GM12878 (cell line): ENCODE data around the gene PADI1. TPM values are rescaled to one million over a fixed set of nuclear protein-coding genes. Genes with fewer than 3 reads are reported as not detected.

ENCODE experiments used
- ATAC-seq: fragments of 200-7000 bp; cut with Tn5 transposase; 3 replicates; pipeline ENCODE4 v1.9.1; 2020; ENCODE audit warnings: mild to moderate bottlenecking, moderate library complexity
- BruUV-seq: library from RNA; stranded (reverse); fragments of 400-500 nt; replicated peaks from 2 replicates; lab custom pipeline; 2021; lab: Mats Ljungman, UMichigan
- CTCF ChIA-PET: fragments of 300-600 bp; sonication (Branson Sonifier 250); formaldehyde crosslinking; extraction: SDS; loops from one replicate; lab custom pipeline; 2021; ENCODE audit warnings: inconsistent platforms; lab: Yijun Ruan, JAX
- POLR2A ChIA-PET: fragments of 350-600 bp; formaldehyde crosslinking; extraction: SDS; loops from one replicate; lab custom pipeline; 2021; ENCODE audit warnings: inconsistent platforms; lab: Charles Lee
- RAD21 ChIA-PET: fragments of 300-600 bp; sonication (Branson Sonifier 250); formaldehyde crosslinking; loops from one replicate; lab custom pipeline; 2023; ENCODE audit warnings: antibody characterized with exemption; ENCODE audit not compliant: unreplicated experiment; lab: Charles Lee
- SMC1A ChIA-PET: fragments of 300-600 bp; sonication (Branson Sonifier 250); formaldehyde crosslinking; loops from one replicate; lab custom pipeline; 2023; ENCODE audit not compliant: unreplicated experiment, uncharacterized antibody; lab: Charles Lee
- DNase-seq: peaks from one replicate; pipeline ENCODE4 v3.0.0-alpha.2; 2011; ENCODE audit warnings: low read depth, low spot score
- FAIRE-seq: peaks from 3 replicates; lab custom pipeline; 2011; peaks lifted over from hg19 to GRCh38; lab: Jason Lieb, UNC
- H2AFZ ChIP-seq: 2 replicates; pipeline ENCODE4 v1.6.0; 2011; ENCODE audit warnings: low read depth, low read length, control low read depth; ENCODE audit not compliant: control insufficient read depth
- H3K27ac ChIP-seq: 2 replicates; pipeline ENCODE4 v1.5.1; 2011; ENCODE audit warnings: control low read depth; ENCODE audit not compliant: control insufficient read depth, insufficient read depth
- H3K27me3 ChIP-seq, 2 experiments: replicated peaks in 1 of 2; 2 replicates each; pipeline versions ENCODE4 v1.6.0 to v1.6.1; 2011; ENCODE audit warnings: low read length in 1 of 2; ENCODE audit not compliant: control insufficient read depth in 2 of 2, insufficient read depth in 2 of 2
- H3K36me3 ChIP-seq, 2 experiments: 2 replicates each; pipeline ENCODE4 v1.5.1; 2011; ENCODE audit warnings: low read length in 1 of 2; ENCODE audit not compliant: control insufficient read depth in 2 of 2, insufficient read depth in 2 of 2
- H3K4me1 ChIP-seq: 2 replicates; pipeline ENCODE4 v1.6.1; 2011; ENCODE audit warnings: mild to moderate bottlenecking, low read length, moderate library complexity, mixed read lengths; ENCODE audit not compliant: control insufficient read depth, insufficient read depth
- H3K4me2 ChIP-seq: 2 replicates; pipeline ENCODE4 v1.6.0; 2011; ENCODE audit warnings: control low read depth; ENCODE audit not compliant: control insufficient read depth, insufficient read depth
- H3K4me3 ChIP-seq: fragments of 200-600 bp; sonication (generic); 2 replicates; pipeline ENCODE4 v1.5.1; 2016
- H3K79me2 ChIP-seq: 2 replicates; pipeline ENCODE4 v1.6.0; 2011; ENCODE audit warnings: low read length; ENCODE audit not compliant: control insufficient read depth, insufficient read depth
- H3K9ac ChIP-seq: 2 replicates; pipeline ENCODE4 v1.8.0; 2011; ENCODE audit warnings: low read length, control low read depth, mixed read lengths; ENCODE audit not compliant: control insufficient read depth, insufficient read depth
- H3K9me3 ChIP-seq: replicated peaks from 3 replicates; pipeline ENCODE4 v1.5.1; 2011; ENCODE audit warnings: mild to moderate bottlenecking, low read length; ENCODE audit not compliant: control insufficient read depth, insufficient read depth
- H4K20me1 ChIP-seq: 2 replicates; pipeline ENCODE4 v1.6.0; 2011; ENCODE audit not compliant: control insufficient read depth, insufficient read depth
- ASH2L ChIP-seq: fragments of 300-600, 200-600 bp; sonication (generic); IDR thresholded peaks from 2 replicates; pipeline ENCODE4 v1.6.1; 2017; ENCODE audit warnings: low read depth, mild to moderate bottlenecking, borderline replicate concordance
- EED ChIP-seq: sonication (generic); IDR thresholded peaks from 2 replicates; pipeline ENCODE4 v1.6.1; 2016; ENCODE audit warnings: antibody characterized with exemption, low read depth
- EGR1 ChIP-seq, 2 experiments: IDR thresholded peaks; 1 replicate in 1 of 2; 2 replicates in 1 of 2; pipeline ENCODE4 v1.6.1; 2011 to 2012; ENCODE audit warnings: low read depth in 2 of 2, low read length in 2 of 2, borderline replicate concordance in 1 of 2, mild to moderate bottlenecking in 1 of 2, moderate library complexity in 1 of 2
- SPI1 ChIP-seq: IDR thresholded peaks from 2 replicates; pipeline ENCODE4 v1.6.1; 2011; ENCODE audit warnings: low read depth, mild to moderate bottlenecking, low read length, moderate library complexity, borderline replicate concordance; ENCODE audit not compliant: insufficient read depth
- ZNF24 ChIP-seq: fragments of 450-650 bp; IDR thresholded peaks from 2 replicates; pipeline ENCODE4 v1.6.1; 2017; ENCODE audit warnings: antibody characterized with exemption, mild to moderate bottlenecking
- WGBS: methylation state at CpG from one replicate; pipeline ENCODE4 v1.1.6; 2016; ENCODE audit warnings: low lambda C conversion rate; ENCODE audit not compliant: insufficient replicate concordance, insufficient coverage; ENCODE audit errors: missing lambda C conversion rate; 5-methylcytosine and 5-hydroxymethylcytosine counted together
- in situ Hi-C: fragments of 300-500 bp; cut with MboI; formaldehyde crosslinking; loops from 9 replicates; pipeline ENCODE4 v1.14.3; 2018; ENCODE audit warnings: mixed read lengths
- intact Hi-C: fragments of 100-400 bp; cut with micrococcal nuclease; formaldehyde crosslinking; loops from one replicate; pipeline ENCODE4 v1.14.2; 2022; ENCODE audit not compliant: unreplicated experiment
- polyA plus RNA-seq, 11 experiments: library from polyadenylated mRNA; depleted of rRNA in 4 of 11; unstranded in 6 of 11; stranded (reverse) in 5 of 11; fragments of >200 nt; fragmentation: Nextera tagmentation in 4 of 11; fragmentation: Illumina TruSeq in 1 of 11; extraction: Ambion mirVana in 4 of 11; extraction: Trizol in 1 of 11; gene quantifications; 1 replicate in 1 of 11; 2 replicates in 10 of 11; pipeline versions ENCODE4 v1.2.1 to v1.2.3, GENCODE V29; 2011 to 2016; ENCODE audit warnings: inconsistent platforms in 2 of 11, missing spikeins in 2 of 11, low read depth in 1 of 11
- total RNA-seq, 4 experiments: library from RNA; depleted of rRNA in 3 of 4; stranded (reverse); fragments of >200 nt in 3 of 4; fragmentation: Illumina TruSeq in 1 of 4; extraction: Trizol in 1 of 4; gene quantifications; 2 replicates each; pipeline versions ENCODE4 v1.2.1 to v1.2.3, GENCODE V29; 2013 to 2021
- TF ChIP-seq, protein P1 (sequence below): fragments of 450-650 bp; IDR thresholded peaks from 2 replicates; pipeline ENCODE4 v1.6.1; 2017; ENCODE audit warnings: mild to moderate bottlenecking, moderate library complexity
- TF ChIP-seq, protein P2 (sequence below): fragments of 450-650 bp; IDR thresholded peaks from 2 replicates; pipeline ENCODE4 v1.6.1; 2016; ENCODE audit warnings: mild to moderate bottlenecking
- TF ChIP-seq, protein P3 (sequence below): fragments of 450-650 bp; IDR thresholded peaks from 2 replicates; pipeline ENCODE4 v1.6.1; 2017; ENCODE audit warnings: borderline replicate concordance

PADI1 gene
- total and polyA plus RNA-seq, 10 of the 15 experiments (the other 5 are each of a cell fraction or from before 2014, with no cell fraction given) = 0.05 TPM; not detected in 9

DNA sequence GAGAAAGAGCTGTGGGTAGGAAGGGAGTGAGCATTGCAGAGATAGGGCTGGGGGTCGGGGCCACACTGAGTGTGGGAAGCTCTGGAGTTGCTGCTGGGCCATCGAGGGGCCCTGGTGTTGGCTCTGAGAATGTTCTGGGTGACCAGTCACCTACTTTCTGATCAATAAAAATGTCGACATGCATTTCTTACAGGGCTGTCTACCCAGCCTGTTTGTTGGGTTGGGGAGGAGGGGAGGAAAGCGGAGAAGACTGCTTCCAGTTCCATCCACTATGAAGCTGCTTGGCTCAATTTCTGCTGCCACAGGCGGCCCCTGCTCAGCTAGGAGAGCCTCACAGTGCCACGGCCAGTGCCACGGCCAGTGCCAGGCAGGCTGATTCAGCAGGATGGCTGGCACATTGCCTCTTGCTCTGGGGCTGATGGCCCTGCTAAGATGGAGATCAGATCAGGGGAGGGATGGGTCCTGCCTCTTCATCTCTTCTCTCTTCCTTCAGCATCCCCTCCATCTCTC, 40.9 kb downstream of the PADI1 start:
- BruUV-seq = no TSS peak
- Histone ChIP-seq H2AFZ (peak overlapping the region; percentile 39; the same call in 1 of the 2 replicates), H3K36me3 (no peaks in the 10 kb centered on the region), H3K4me1 (0 out of 2 replicates have a peak, but pooled peaks cover 3% of the 10 kb centered on the region), H3K4me2 (no peak overlapping the region), H3K4me3 (no peak overlapping the region), H3K9ac (no peak overlapping the region), H4K20me1 (no peaks in the 10 kb centered on the region), H3K9me3 (no peaks in the 10 kb centered on the region), H3K27ac (no peak overlapping the region), H3K79me2 (no peaks in the 10 kb centered on the region), H3K27me3 (peaks cover 0 to 2% of the 10 kb centered on the region in 2 experiments; a peak in 1 of 4 replicates)
- no peak for DNase-seq
- ChIA-PET CTCF (interaction anchor here (1.8 to 3.7 kb wide), 4 partner anchors 9 to 185 kb away, joined by 5 to 27 read pairs (median 15); no protein-coding TSS in a partner anchor), RAD21 (interaction anchor here (0.9 to 3.4 kb wide), 6 partner anchors 8 to 125 kb away, joined by 3 to 18 read pairs (median 4); no protein-coding TSS in a partner anchor), SMC1A (interaction anchor here (1.0 to 3.1 kb wide), 12 partner anchors 8 to 185 kb away, joined by 3 to 14 read pairs (median 5); no protein-coding TSS in a partner anchor), POLR2A (interaction anchor here (0.5 to 0.9 kb wide), 2 partner anchors 38 to 116 kb away, joined by 3 read pairs; no protein-coding TSS in a partner anchor)
- no peak; the same call in 1 of the 3 replicates for ATAC-seq
- TF ChIP-seq EGR1 (IDR thresholded peaks at IDR 0.05; ENCODE audit: borderline replicate concordance in 1 of 2, low read depth in 2 of 2, low read length in 2 of 2) = no peak
- TF ChIP-seq SPI1 = no peak
- TF ChIP-seq, protein P1, sequence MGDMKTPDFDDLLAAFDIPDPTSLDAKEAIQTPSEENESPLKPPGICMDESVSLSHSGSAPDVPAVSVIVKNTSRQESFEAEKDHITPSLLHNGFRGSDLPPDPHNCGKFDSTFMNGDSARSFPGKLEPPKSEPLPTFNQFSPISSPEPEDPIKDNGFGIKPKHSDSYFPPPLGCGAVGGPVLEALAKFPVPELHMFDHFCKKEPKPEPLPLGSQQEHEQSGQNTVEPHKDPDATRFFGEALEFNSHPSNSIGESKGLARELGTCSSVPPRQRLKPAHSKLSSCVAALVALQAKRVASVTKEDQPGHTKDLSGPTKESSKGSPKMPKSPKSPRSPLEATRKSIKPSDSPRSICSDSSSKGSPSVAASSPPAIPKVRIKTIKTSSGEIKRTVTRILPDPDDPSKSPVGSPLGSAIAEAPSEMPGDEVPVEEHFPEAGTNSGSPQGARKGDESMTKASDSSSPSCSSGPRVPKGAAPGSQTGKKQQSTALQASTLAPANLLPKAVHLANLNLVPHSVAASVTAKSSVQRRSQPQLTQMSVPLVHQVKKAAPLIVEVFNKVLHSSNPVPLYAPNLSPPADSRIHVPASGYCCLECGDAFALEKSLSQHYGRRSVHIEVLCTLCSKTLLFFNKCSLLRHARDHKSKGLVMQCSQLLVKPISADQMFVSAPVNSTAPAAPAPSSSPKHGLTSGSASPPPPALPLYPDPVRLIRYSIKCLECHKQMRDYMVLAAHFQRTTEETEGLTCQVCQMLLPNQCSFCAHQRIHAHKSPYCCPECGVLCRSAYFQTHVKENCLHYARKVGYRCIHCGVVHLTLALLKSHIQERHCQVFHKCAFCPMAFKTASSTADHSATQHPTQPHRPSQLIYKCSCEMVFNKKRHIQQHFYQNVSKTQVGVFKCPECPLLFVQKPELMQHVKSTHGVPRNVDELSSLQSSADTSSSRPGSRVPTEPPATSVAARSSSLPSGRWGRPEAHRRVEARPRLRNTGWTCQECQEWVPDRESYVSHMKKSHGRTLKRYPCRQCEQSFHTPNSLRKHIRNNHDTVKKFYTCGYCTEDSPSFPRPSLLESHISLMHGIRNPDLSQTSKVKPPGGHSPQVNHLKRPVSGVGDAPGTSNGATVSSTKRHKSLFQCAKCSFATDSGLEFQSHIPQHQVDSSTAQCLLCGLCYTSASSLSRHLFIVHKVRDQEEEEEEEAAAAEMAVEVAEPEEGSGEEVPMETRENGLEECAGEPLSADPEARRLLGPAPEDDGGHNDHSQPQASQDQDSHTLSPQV = no peak
- TF ChIP-seq EED = no peak
- TF ChIP-seq, protein P2, sequence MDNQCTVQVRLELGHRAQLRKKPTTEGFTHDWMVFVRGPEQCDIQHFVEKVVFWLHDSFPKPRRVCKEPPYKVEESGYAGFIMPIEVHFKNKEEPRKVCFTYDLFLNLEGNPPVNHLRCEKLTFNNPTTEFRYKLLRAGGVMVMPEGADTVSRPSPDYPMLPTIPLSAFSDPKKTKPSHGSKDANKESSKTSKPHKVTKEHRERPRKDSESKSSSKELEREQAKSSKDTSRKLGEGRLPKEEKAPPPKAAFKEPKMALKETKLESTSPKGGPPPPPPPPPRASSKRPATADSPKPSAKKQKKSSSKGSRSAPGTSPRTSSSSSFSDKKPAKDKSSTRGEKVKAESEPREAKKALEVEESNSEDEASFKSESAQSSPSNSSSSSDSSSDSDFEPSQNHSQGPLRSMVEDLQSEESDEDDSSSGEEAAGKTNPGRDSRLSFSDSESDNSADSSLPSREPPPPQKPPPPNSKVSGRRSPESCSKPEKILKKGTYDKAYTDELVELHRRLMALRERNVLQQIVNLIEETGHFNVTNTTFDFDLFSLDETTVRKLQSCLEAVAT = no peak
- no peak for TF ChIP-seq ASH2L
- TF ChIP-seq, protein P3, sequence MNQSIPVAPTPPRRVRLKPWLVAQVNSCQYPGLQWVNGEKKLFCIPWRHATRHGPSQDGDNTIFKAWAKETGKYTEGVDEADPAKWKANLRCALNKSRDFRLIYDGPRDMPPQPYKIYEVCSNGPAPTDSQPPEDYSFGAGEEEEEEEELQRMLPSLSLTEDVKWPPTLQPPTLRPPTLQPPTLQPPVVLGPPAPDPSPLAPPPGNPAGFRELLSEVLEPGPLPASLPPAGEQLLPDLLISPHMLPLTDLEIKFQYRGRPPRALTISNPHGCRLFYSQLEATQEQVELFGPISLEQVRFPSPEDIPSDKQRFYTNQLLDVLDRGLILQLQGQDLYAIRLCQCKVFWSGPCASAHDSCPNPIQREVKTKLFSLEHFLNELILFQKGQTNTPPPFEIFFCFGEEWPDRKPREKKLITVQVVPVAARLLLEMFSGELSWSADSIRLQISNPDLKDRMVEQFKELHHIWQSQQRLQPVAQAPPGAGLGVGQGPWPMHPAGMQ = no peak
- no peak for TF ChIP-seq ZNF24
- in situ Hi-C loops = no loop called here
- no peak for FAIRE-seq
- 45% methylated on average over 7 of the region's 7 CpGs for WGBS
- intact Hi-C loops = no loop called here
